ENCODE results near the gene AK8. TPM values are rescaled to one million over a fixed set of nuclear protein-coding genes. Genes with fewer than 3 reads are reported as not detected.

AK8 gene
- total RNA-seq, 2 donors from 2014 or later: 0.19 TPM; not detected in 1

GRCh38 chr9:132729235-132729890, 148.7 kb downstream of the AK8 start:
- Histone ChIP-seq H3K4me1 (no peaks in the 10 kb centered on the region), H3K36me3 (no peaks in the 10 kb centered on the region), H3K27me3 (no peaks in the 10 kb centered on the region)

GRCh38 chr9:132728497-132728896, 149.6 kb downstream of the AK8 start:
- Histone ChIP-seq H3K36me3 (no peaks in the 10 kb centered on the region), H3K4me3 (no peak overlapping the region), H3K27ac (no peak overlapping the region), H3K27me3 (no peaks in the 10 kb centered on the region), H3K4me1 (no peaks in the 10 kb centered on the region), H3K9me3 (no peaks in the 10 kb centered on the region)
- DNase-seq (ENCODE audit: low spot score): no peak
- no peak for TF ChIP-seq CTCF (IDR thresholded peaks at IDR 0.05)

More at GRCh38 chr9:132729235-132729890, 148.7 kb downstream of the AK8 start:
- no peak for TF ChIP-seq CTCF (IDR thresholded peaks at IDR 0.05)
- no peak for DNase-seq (ENCODE audit: low spot score)
- H3K27ac ChIP-seq: no peak overlapping the region
- H3K9me3 ChIP-seq: no peaks in the 10 kb centered on the region
- H3K4me3 ChIP-seq: no peak overlapping the region

GRCh38 chr9:132728071-132728470, 150.0 kb downstream of the AK8 start:
- H3K4me1 ChIP-seq: no peaks in the 10 kb centered on the region
- no peak for DNase-seq (ENCODE audit: low spot score)
- H3K9me3 ChIP-seq: no peaks in the 10 kb centered on the region
- no peak overlapping the region for H3K27ac ChIP-seq
- H3K36me3 ChIP-seq: no peaks in the 10 kb centered on the region
- TF ChIP-seq CTCF (IDR thresholded peaks at IDR 0.05): no peak
- H3K27me3 ChIP-seq: no peaks in the 10 kb centered on the region
- H3K4me3 ChIP-seq: no peak overlapping the region

- Histone ChIP-seq H3K4me1 (no peaks in the 10 kb centered on the region), H3K36me3 (no peaks in the 10 kb centered on the region), H3K27me3 (no peaks in the 10 kb centered on the region), H3K4me3 (no peak overlapping the region), H3K9me3 (no peaks in the 10 kb centered on the region), H3K27ac (no peak overlapping the region)
- DNase-seq (ENCODE audit: low spot score): no peak
- no peak for TF ChIP-seq CTCF (IDR thresholded peaks at IDR 0.05)
These were observed 151.4 kb downstream of the AK8 start for GRCh38 chr9:132726576-132727130.

GRCh38 chr9:132725306-132725705, 152.8 kb downstream of the AK8 start:
- Histone ChIP-seq H3K4me3 (no peak overlapping the region), H3K36me3 (no peaks in the 10 kb centered on the region), H3K27ac (no peak overlapping the region), H3K4me1 (no peaks in the 10 kb centered on the region), H3K27me3 (no peaks in the 10 kb centered on the region), H3K9me3 (no peaks in the 10 kb centered on the region)
- no peak for TF ChIP-seq CTCF (IDR thresholded peaks at IDR 0.05)
- DNase-seq (ENCODE audit: low spot score): no peak

- Histone ChIP-seq H3K27ac (no peak overlapping the region), H3K9me3 (no peaks in the 10 kb centered on the region), H3K4me1 (no peaks in the 10 kb centered on the region), H3K4me3 (no peak overlapping the region), H3K27me3 (no peaks in the 10 kb centered on the region), H3K36me3 (no peaks in the 10 kb centered on the region)
- no peak for DNase-seq (ENCODE audit: low spot score)
- no peak for TF ChIP-seq CTCF (IDR thresholded peaks at IDR 0.05)
These were observed 154.3 kb downstream of the AK8 start for GRCh38 chr9:132723809-132724208.
